Neural cell (in vitro differentiated cells): ENCODE data around the gene IPO11. TPM values are rescaled to one million over a fixed set of nuclear protein-coding genes. Genes with fewer than 3 reads are reported as not detected.

ENCODE experiments used
- H2AFZ ChIP-seq: fragments of 200-600, 300-800 bp; sonication (generic), shearing (Covaris generic); 2 replicates; pipeline ENCODE4 v1.6.0; 2014; ENCODE audit warnings: low read depth, mild to moderate bottlenecking, antibody characterized with exemption, low read length, moderate library complexity
- H3F3A ChIP-seq: fragments of 200-600 bp; shearing (Covaris generic); 2 replicates; pipeline ENCODE4 v1.6.1; 2016; ENCODE audit warnings: mild to moderate bottlenecking, moderate library complexity, mixed read lengths, antibody characterized with exemption, low read length; ENCODE audit not compliant: insufficient read depth, poor library complexity, severe bottlenecking
- H3K27ac ChIP-seq: fragments of 200-600, 300-800 bp; sonication (generic), shearing (Covaris generic); 2 replicates; pipeline ENCODE4 v1.5.1; 2014; ENCODE audit warnings: mild to moderate bottlenecking, low read length, moderate library complexity
- H3K27me3 ChIP-seq: fragments of 300-800, 200-600 bp; sonication (generic), shearing (Covaris generic); 2 replicates; pipeline ENCODE4 v1.6.0; 2014; ENCODE audit warnings: mild to moderate bottlenecking, low read depth, low read length, moderate library complexity; ENCODE audit not compliant: insufficient read depth
- H3K36me3 ChIP-seq: fragments of 300-800, 200-600 bp; sonication (generic), shearing (Covaris generic); 2 replicates; pipeline ENCODE4 v1.5.1; 2014; ENCODE audit warnings: mild to moderate bottlenecking, antibody characterized with exemption, low read length, moderate library complexity; ENCODE audit not compliant: insufficient read depth
- H3K4me2 ChIP-seq: fragments of 300-800, 200-600 bp; sonication (generic), shearing (Covaris generic); 2 replicates; pipeline ENCODE4 v1.6.0; 2014; ENCODE audit warnings: mild to moderate bottlenecking, low read length
- H3K4me3 ChIP-seq: fragments of 300-800, 200-600 bp; sonication (generic), shearing (Covaris generic); 2 replicates; pipeline ENCODE4 v1.5.1; 2014; ENCODE audit warnings: mild to moderate bottlenecking, low read length, moderate library complexity
- H3K79me2 ChIP-seq: fragments of 200-600 bp; shearing (Covaris generic); replicated peaks from 2 replicates; pipeline ENCODE4 v1.6.0; 2014; ENCODE audit warnings: mild to moderate bottlenecking, low read length, moderate library complexity; ENCODE audit not compliant: insufficient read depth
- H3K9ac ChIP-seq: fragments of 300-800, 200-600 bp; sonication (generic), shearing (Covaris generic); 2 replicates; pipeline ENCODE4 v1.6.1; 2016; ENCODE audit warnings: mild to moderate bottlenecking, low read length, mixed read lengths
- H3K9me2 ChIP-seq: fragments of 200-600 bp; shearing (Covaris generic); 2 replicates; pipeline ENCODE4 v1.6.1; 2016; ENCODE audit warnings: mild to moderate bottlenecking, low read length, mixed read lengths; ENCODE audit not compliant: insufficient read depth
- H3K9me3 ChIP-seq: fragments of 200-600, 300-800 bp; sonication (generic), shearing (Covaris generic); 2 replicates; pipeline ENCODE4 v1.6.1; 2016; ENCODE audit warnings: mild to moderate bottlenecking, mixed run types, low read length, moderate library complexity, mixed read lengths
- H4K20me1 ChIP-seq: fragments of 200-600 bp; shearing (Covaris generic); 2 replicates; pipeline ENCODE4 v1.6.1; 2016; ENCODE audit warnings: mild to moderate bottlenecking, mixed run types; ENCODE audit not compliant: insufficient read depth
- EP300 ChIP-seq: fragments of 450-650 bp; conservative IDR thresholded peaks from 2 replicates; pipeline ENCODE4 v1.6.1; 2014; ENCODE audit warnings: antibody characterized with exemption, mild to moderate bottlenecking, moderate library complexity; ENCODE audit not compliant: poor library complexity, severe bottlenecking
- EZH2 ChIP-seq: fragments of 200-600, 300-800 bp; shearing (Covaris generic), sonication (generic); IDR thresholded peaks from 2 replicates; pipeline ENCODE4 v1.6.1; 2014; ENCODE audit warnings: antibody characterized with exemption, low read length, borderline replicate concordance, mild to moderate bottlenecking; ENCODE audit not compliant: insufficient read depth, poor library complexity, severe bottlenecking
- MXI1 ChIP-seq: fragments of 450-650 bp; conservative IDR thresholded peaks from 2 replicates; pipeline ENCODE4 v1.6.1; 2014; ENCODE audit warnings: antibody characterized with exemption, mild to moderate bottlenecking; ENCODE audit not compliant: poor library complexity, severe bottlenecking
- POLR2AphosphoS5 ChIP-seq: IDR thresholded peaks from 2 replicates; pipeline ENCODE4 v1.6.1; 2012
- RAD21 ChIP-seq: fragments of 450-650 bp; conservative IDR thresholded peaks from 2 replicates; pipeline ENCODE4 v1.6.1; 2014; ENCODE audit warnings: antibody characterized with exemption, mild to moderate bottlenecking, moderate library complexity
- REST ChIP-seq: IDR thresholded peaks from 2 replicates; pipeline ENCODE4 v1.6.1; 2012; ENCODE audit warnings: borderline replicate concordance
- SMC3 ChIP-seq: fragments of 450-650 bp; conservative IDR thresholded peaks from 2 replicates; pipeline ENCODE4 v1.6.1; 2014; ENCODE audit warnings: antibody characterized with exemption, mild to moderate bottlenecking, moderate library complexity; ENCODE audit not compliant: poor library complexity
- TAF1 ChIP-seq: IDR thresholded peaks from 2 replicates; pipeline ENCODE4 v1.6.1; 2012; ENCODE audit warnings: low read depth
- polyA plus RNA-seq: library from polyadenylated mRNA; depleted of rRNA; stranded (reverse); fragments of >200 nt; gene quantifications from 2 replicates; pipeline ENCODE4 v1.2.3, GENCODE V29; 2014
- TF ChIP-seq, protein P1 (sequence below): fragments of 450-650 bp; IDR thresholded peaks from 2 replicates; pipeline ENCODE4 v1.5.1; 2014; ENCODE audit warnings: antibody characterized with exemption, mild to moderate bottlenecking, moderate library complexity; ENCODE audit not compliant: poor library complexity, severe bottlenecking

IPO11 gene
- polyA plus RNA-seq, 1 donor from 2014 or later, result 12.5 TPM

DNA sequence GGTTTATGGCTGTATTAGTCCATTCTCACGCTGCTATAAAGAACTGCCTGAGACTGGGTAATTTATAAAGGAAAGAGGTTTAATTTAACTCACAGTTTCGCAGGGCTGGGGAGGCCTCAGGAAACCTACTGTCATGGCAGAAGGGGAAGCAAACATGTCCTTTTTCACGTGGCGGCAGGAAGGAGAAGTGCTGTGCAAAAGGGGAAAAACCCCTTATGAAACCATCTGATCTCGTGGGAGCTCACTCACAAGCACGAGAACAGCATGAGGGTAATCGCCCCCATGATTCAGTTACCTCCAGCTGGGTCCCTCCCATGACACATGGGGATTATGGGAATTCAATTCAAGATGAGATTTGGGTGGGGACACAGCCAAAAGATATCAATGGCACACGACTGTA is 180.0 kb downstream of the IPO11 start:
- Histone ChIP-seq H3K4me2 (no peak overlapping the region), H3K4me3 (no peak overlapping the region), H4K20me1 (no peaks in the 10 kb centered on the region), H3K36me3 (no peaks in the 10 kb centered on the region), H3K9me2 (no peaks in the 10 kb centered on the region), H3K79me2 (no peaks in the 10 kb centered on the region), H3F3A (no peaks in the 10 kb centered on the region), H3K27me3 (no peaks in the 10 kb centered on the region), H2AFZ (no peak overlapping the region), H3K9me3 (no peaks in the 10 kb centered on the region), H3K27ac (no peak overlapping the region), H3K9ac (no peak overlapping the region)
- TF ChIP-seq EP300 (no peak), RAD21 (no peak), SMC3 (no peak), REST (no peak), TAF1 (no peak), MXI1 (no peak), POLR2AphosphoS5 (no peak), EZH2 (no peak)
- TF ChIP-seq, protein P1, sequence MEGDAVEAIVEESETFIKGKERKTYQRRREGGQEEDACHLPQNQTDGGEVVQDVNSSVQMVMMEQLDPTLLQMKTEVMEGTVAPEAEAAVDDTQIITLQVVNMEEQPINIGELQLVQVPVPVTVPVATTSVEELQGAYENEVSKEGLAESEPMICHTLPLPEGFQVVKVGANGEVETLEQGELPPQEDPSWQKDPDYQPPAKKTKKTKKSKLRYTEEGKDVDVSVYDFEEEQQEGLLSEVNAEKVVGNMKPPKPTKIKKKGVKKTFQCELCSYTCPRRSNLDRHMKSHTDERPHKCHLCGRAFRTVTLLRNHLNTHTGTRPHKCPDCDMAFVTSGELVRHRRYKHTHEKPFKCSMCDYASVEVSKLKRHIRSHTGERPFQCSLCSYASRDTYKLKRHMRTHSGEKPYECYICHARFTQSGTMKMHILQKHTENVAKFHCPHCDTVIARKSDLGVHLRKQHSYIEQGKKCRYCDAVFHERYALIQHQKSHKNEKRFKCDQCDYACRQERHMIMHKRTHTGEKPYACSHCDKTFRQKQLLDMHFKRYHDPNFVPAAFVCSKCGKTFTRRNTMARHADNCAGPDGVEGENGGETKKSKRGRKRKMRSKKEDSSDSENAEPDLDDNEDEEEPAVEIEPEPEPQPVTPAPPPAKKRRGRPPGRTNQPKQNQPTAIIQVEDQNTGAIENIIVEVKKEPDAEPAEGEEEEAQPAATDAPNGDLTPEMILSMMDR, result no peak

GRCh38 chr5:62593331-62593730 is 180.8 kb downstream of the IPO11 start:
- H3K9me3 ChIP-seq, result no peaks in the 10 kb centered on the region
- no peak overlapping the region for H2AFZ ChIP-seq
- no peaks in the 10 kb centered on the region for H3K27me3 ChIP-seq
- no peaks in the 10 kb centered on the region for H3F3A ChIP-seq
- no peaks in the 10 kb centered on the region for H3K36me3 ChIP-seq
- H3K27ac ChIP-seq, result no peak overlapping the region
- no peaks in the 10 kb centered on the region for H4K20me1 ChIP-seq
- H3K9ac ChIP-seq, result no peak overlapping the region
- TF ChIP-seq POLR2AphosphoS5 (no peak), SMC3 (no peak), RAD21 (no peak), MXI1 (no peak), TAF1 (no peak), EP300 (no peak), EZH2 (no peak), REST (no peak)
- TF ChIP-seq, protein P1, result no peak
- H3K4me2 ChIP-seq, result no peak overlapping the region
- H3K9me2 ChIP-seq, result no peaks in the 10 kb centered on the region
- no peak overlapping the region for H3K4me3 ChIP-seq
- H3K79me2 ChIP-seq, result no peaks in the 10 kb centered on the region
